ENCODE measurements around the gene HTR2B.
"Not testable (repeated sequence)": the region's sequence is repeated elsewhere in the genome, so short reads cannot be mapped to it uniquely, and the experiment has no call there.

HTR2B gene

DNA sequence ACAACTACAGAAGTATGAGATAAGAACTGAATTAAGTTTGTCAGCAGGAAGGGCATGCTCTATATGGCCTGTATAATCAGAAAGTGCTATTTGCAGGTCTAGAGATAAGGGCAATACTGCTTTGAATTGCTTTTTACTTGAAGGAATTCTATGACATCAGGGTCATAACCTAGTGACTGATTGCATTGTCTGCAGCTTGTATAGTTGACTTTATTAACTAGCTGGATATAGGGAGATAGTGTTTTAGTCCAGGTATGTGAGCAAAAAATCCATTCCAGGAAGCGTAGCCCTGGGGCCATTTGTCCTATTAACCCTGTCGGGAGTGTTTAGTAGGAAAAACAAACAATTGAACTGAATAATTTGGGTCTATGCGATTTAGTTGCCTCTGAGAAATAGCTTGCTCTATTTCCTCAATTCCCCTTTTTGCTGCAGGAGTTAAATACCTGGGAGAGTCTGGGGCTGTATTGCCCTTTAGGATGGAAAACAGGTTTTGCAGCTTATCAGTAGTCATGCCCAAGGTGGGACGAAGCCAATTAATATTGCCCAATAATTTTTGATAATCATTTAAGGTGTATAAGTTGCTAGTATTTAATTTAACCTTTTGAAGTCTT is 30.0 kb downstream of the HTR2B start:
- no peak for DNase-seq (ENCODE audit: low read depth in 2 of 3, low spot score in 1 of 3)

DNA sequence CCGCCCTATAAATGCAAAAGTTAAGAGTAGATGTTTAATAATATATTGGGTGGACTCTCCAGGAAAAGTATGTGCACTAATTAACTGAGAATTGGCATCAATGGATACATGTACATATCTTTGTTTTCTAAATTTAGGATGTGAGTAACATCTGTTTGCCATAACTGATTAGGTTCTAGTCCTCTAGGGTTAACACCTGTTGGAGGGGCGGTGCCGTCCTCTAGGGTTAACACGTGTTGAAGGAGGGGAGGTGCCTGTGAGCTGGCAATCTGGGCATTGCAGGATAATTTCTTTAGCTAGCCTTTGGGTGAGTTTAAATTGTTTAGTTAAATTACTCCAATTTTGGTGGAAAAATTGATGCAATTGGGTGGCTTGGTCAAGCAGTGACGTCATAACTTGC is 30.9 kb downstream of the HTR2B start:
- DNase-seq (ENCODE audit: low read depth in 2 of 3, low spot score in 1 of 3), result no peak

DNA sequence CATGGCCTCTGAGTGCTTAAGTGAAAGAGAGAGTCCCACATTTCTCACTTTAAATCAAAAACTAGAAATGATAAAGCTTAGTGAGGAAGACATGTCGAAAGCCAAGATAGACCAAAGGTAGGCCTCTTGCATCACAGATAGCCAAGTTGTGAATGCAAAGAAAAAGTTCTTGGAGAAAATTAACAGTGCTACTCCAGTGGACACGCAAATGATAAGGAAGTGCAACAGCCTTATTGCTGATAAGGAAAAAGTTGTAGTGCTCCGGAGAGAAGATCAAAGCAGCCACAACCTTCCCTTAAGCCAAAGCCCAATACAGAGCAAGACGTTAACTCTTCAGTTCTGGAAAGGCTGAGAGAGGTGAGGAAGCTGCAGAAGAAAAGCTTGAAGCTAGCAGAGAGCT is 36.1 kb downstream of the HTR2B start:
- no peak for DNase-seq (ENCODE audit: low read depth in 2 of 3, low spot score in 1 of 3)

GRCh38 chr2:231084565-231084964 is 40.3 kb downstream of the HTR2B start:
- DNase-seq (ENCODE audit: low read depth in 2 of 3, low spot score in 1 of 3), result no peak

- no peak for DNase-seq (ENCODE audit: low read depth in 2 of 3, low spot score in 1 of 3)
Measured at GRCh38 chr2:231069379-231070054, 55.3 kb downstream of the HTR2B start.

DNA sequence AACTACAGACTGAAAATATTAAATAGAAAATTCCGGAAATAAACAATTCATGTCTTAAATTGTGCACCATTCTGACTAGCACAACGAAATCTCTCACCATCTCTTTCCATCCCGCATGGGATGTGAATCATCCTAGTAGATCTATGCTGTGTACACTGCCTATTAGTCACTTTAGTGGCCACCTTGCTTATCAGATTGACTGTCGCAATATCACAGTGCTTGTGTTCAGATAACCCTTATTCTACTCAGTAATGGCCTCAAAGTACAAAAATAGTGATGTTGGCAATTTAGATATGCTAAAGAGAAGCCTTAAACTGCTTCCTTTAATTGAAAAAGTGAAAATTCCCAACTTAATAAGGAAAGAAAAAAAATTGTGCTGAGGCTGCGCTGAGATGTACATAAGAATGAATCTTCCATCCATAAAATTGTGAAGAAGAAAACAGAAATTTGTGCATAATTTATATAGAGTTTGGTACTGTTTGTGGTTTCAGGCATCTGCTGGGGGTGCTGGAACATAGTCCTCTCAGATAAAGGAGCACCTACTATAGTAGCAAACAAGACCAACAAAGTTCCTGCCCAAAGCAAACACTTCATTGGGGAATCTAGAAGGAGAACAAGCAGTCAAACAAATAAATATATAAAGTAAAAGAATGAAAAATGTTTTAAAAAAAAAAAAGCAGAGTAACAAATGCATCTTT is 56.2 kb downstream of the HTR2B start:
- no peak for DNase-seq (ENCODE audit: low read depth in 2 of 3, low spot score in 1 of 3)

DNA sequence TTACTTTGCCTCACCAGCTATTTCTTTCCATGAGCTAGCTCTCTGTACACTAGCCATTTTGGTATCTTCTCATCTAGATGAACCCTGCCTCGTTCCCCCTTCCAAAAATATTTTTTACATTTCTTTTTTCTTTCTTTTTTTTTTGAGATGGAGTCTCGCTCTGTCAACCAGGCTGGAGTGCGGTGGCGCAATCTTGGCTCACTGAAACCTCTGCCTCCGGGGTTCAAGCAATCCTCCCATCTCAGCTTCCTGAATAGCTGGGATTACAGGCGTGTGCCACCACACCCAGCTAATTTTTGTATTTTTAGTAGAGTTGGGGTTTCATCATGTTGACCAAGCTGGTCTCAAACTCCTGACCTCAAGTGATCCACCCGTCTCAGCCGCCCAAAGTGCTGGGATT is 57.3 kb downstream of the HTR2B start:
- DNase-seq (ENCODE audit: low read depth in 2 of 3, low spot score in 1 of 3), result not testable (repeated sequence)

DNA sequence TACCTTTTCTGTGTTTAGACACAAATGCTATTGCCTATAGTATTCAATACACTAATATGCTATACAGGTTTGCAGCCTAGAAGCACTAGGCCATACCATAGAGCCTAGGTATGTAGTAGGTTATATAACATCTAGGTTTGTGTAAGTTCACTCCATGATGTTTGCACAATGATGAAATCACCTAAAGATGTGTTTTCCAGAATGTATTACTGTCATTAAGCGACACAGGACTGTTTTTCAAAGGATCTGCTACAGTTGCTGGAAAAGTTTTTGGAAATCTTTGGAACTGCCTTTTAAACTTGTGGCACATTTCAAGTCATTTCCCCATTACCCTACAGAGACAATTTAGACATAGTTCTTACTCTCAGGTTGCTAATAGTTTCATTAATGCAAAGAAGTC is 58.9 kb downstream of the HTR2B start:
- DNase-seq (ENCODE audit: low read depth in 2 of 3, low spot score in 1 of 3), result no peak

GRCh38 chr2:231063347-231063746 is 61.5 kb downstream of the HTR2B start:
- DNase-seq (ENCODE audit: low read depth in 2 of 3, low spot score in 1 of 3), result no peak

DNA sequence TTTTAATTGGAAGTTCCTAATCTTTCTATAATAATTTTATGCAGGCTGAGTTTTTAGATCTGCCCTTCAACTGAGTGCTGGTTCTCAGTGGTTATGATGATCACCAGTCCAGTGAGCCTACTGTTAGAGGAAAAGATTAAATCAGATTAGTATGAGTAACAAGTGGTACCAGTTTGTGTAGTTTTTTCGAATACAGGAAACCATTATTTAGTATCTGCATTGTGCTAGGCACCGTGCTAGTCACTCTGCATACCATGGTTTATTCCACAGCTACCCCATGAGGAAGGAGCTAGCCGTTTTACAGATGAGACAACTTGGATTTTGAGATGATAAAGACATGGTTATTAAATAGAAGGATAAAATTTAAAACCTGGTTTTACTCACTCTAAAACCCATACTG is 62.1 kb downstream of the HTR2B start:
- DNase-seq (ENCODE audit: low read depth in 2 of 3, low spot score in 1 of 3), result no peak

DNA sequence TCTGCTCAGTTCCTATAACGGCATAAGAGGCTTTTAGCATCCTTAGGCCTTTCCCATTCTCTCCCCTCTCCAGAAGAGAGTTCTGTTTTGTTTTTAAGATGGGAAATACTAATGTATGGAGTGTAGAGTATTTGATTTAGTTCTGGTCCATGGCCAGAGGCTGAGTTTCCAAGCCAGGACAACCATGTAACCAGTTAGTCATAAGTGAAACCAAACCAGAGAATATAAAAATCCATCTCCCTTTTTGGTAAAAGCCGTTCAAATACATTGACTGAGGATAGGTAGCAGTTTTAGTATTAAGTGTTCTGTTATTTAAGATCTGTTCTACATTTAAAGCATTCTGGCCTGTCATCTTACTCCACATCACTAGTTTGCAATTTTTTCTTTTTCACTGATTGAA is 65.1 kb downstream of the HTR2B start:
- DNase-seq (ENCODE audit: low read depth in 2 of 3, low spot score in 1 of 3), result no peak

DNA sequence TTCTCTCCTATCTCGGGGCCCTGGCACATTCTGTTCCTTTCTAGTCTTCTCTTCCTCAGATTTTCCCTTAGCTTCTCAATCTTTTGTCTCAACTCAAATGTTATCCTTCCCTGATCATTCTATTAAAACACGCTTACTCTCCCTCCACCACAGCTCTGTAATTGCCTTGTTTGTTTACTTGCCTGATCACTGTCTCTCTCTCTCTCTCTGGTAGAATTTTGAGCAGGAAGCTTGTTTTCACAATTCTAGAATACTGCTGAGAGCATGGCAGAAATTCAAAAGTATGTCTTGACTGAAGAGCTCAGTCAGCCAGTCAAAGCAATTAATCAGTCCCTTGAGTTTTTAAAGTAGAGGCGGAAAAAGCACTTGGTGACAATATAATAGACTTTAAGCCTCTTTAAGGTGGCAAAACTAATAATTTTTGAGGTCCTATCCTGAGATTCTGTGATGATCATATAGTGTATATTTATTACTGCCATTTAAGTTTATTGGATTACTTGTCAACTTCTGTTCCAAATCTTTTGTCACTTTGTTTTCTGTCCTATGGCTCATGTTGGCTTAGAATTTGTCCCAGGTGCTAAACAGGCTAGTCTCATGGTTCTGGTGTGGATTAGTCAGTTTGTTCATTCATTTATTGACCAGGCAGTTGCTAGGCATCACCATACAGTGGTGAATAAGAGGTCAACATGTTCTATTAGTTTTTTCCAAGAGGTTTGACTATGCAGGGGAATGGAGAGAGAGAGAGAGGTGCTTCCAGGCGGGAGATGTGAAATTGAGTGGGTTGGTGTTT is 65.9 kb downstream of the HTR2B start:
- DNase-seq (ENCODE audit: low read depth in 2 of 3, low spot score in 1 of 3), result no peak

All from stimulated activated CD4-positive, alpha-beta T cell treated with anti-CD3 and anti-CD28 coated beads, Interleukin-12 subunit alpha, Interleukin-12 subunit beta, amount 100 ng/mL, for 48 hours (primary cell).